IMR-90 (cell line): Measurements from ENCODE around the gene CSRP2. TPM values are rescaled to one million over a fixed set of nuclear protein-coding genes. Genes with fewer than 3 reads are reported as not detected.

Source experiments
- ATAC-seq: fragments of 200-7000 bp; cut with Tn5 transposase; 2 replicates; pipeline ENCODE4 v1.9.1; 2020; ENCODE audit warnings: low read depth, mild to moderate bottlenecking, moderate library complexity
- BruUV-seq: library from RNA; stranded (reverse); fragments of 400-500 nt; replicated peaks from 2 replicates; lab custom pipeline; 2021; lab: Mats Ljungman, UMichigan
- CTCF ChIA-PET: fragments of 300-600 bp; formaldehyde crosslinking; extraction: SDS; loops from one replicate; lab custom pipeline; 2021; ENCODE audit warnings: antibody characterized with exemption; lab: Yijun Ruan, JAX
- POLR2A ChIA-PET: fragments of 300-600 bp; sonication (Branson Sonifier 250); formaldehyde crosslinking; loops from one replicate; lab custom pipeline; 2022; ENCODE audit warnings: antibody characterized with exemption; ENCODE audit not compliant: unreplicated experiment; lab: Charles Lee
- DNase-seq: peaks from one replicate; pipeline ENCODE4 v3.0.0; 2013
- H2AFZ ChIP-seq: replicated peaks from 2 replicates; pipeline ENCODE3; 2013; ENCODE audit warnings: low read length, mild to moderate bottlenecking; ENCODE audit not compliant: poor library complexity
- H2AK5ac ChIP-seq: 2 replicates; pipeline ENCODE4 v1.6.1; 2013; ENCODE audit warnings: low read depth, low read length, inconsistent platforms
- H2AK9ac ChIP-seq: replicated peaks from 2 replicates; pipeline ENCODE3; 2013; ENCODE audit warnings: mild to moderate bottlenecking, low read depth, low read length, moderate library complexity; ENCODE audit not compliant: poor library complexity
- H2BK120ac ChIP-seq: 2 replicates; pipeline ENCODE4 v1.6.1; 2013; ENCODE audit warnings: low read depth, low read length, inconsistent platforms
- H2BK15ac ChIP-seq: 3 replicates; pipeline ENCODE4 v1.6.1; 2013; ENCODE audit warnings: low read depth, low read length, inconsistent platforms
- H2BK20ac ChIP-seq: 2 replicates; pipeline ENCODE4 v1.6.1; 2013; ENCODE audit warnings: low read depth, mild to moderate bottlenecking, inconsistent platforms, low read length, moderate library complexity
- H2BK5ac ChIP-seq: 2 replicates; pipeline ENCODE4 v1.6.1; 2013; ENCODE audit warnings: mild to moderate bottlenecking, low read depth, low read length, inconsistent platforms; ENCODE audit not compliant: poor library complexity, severe bottlenecking
- H3K14ac ChIP-seq: replicated peaks from 2 replicates; pipeline ENCODE4 v1.6.1; 2013; ENCODE audit warnings: low read depth, low read length, inconsistent platforms
- H3K18ac ChIP-seq: 2 replicates; pipeline ENCODE4 v1.6.1; 2013; ENCODE audit warnings: low read depth, low read length, control low read depth
- H3K23ac ChIP-seq: 2 replicates; pipeline ENCODE4 v1.6.1; 2013; ENCODE audit warnings: low read depth, low read length, inconsistent platforms
- H3K27ac ChIP-seq: 2 replicates; pipeline ENCODE4 v1.5.1; 2013; ENCODE audit warnings: mild to moderate bottlenecking, control low read depth, low read length; ENCODE audit not compliant: insufficient read depth
- H3K27me3 ChIP-seq: 2 replicates; pipeline ENCODE4 v1.6.1; 2013; ENCODE audit warnings: low read length; ENCODE audit not compliant: control insufficient read depth, insufficient read depth
- H3K36me3 ChIP-seq: 2 replicates; pipeline ENCODE4 v1.6.1; 2013; ENCODE audit warnings: low read length, mixed read lengths; ENCODE audit not compliant: control insufficient read depth, insufficient read depth
- H3K4ac ChIP-seq: 2 replicates; pipeline ENCODE4 v1.6.1; 2013; ENCODE audit warnings: low read depth, low read length, inconsistent platforms
- H3K4me1 ChIP-seq: 2 replicates; pipeline ENCODE4 v1.6.1; 2013; ENCODE audit warnings: low read length, mixed read lengths; ENCODE audit not compliant: control insufficient read depth, insufficient read depth
- H3K4me2 ChIP-seq: 2 replicates; pipeline ENCODE4 v1.6.1; 2013; ENCODE audit warnings: low read depth, mild to moderate bottlenecking, control low read depth, low read length, moderate library complexity
- H3K4me3 ChIP-seq: 2 replicates; pipeline ENCODE4 v1.5.1; 2013; ENCODE audit warnings: low read depth, mild to moderate bottlenecking, control low read depth, low read length, moderate library complexity; ENCODE audit not compliant: insufficient read depth
- H3K56ac ChIP-seq: 2 replicates; pipeline ENCODE4 v1.6.1; 2013; ENCODE audit warnings: low read length, inconsistent platforms; ENCODE audit not compliant: insufficient read depth; ENCODE audit errors: extremely low read depth
- H3K79me1 ChIP-seq, 2 experiments: 2 replicates each; pipeline ENCODE4 v1.6.1; 2013; ENCODE audit warnings: low read length in 2 of 2, inconsistent platforms in 1 of 2, low read depth in 1 of 2
- H3K9ac ChIP-seq: 2 replicates; pipeline ENCODE4 v1.6.1; 2013; ENCODE audit warnings: low read depth, low read length, control low read depth
- H3K9me1 ChIP-seq: 2 replicates; pipeline ENCODE4 v1.6.1; 2013; ENCODE audit warnings: low read length, inconsistent platforms; ENCODE audit not compliant: insufficient read depth
- H3K9me3 ChIP-seq: 2 replicates; pipeline ENCODE4 v1.6.1; 2013; ENCODE audit warnings: low read length; ENCODE audit not compliant: control insufficient read depth, insufficient read depth
- H4K20me1 ChIP-seq: 2 replicates; pipeline ENCODE4 v1.6.1; 2013; ENCODE audit warnings: low read length, inconsistent platforms; ENCODE audit not compliant: insufficient read depth
- H4K5ac ChIP-seq: 2 replicates; pipeline ENCODE4 v1.6.1; 2013; ENCODE audit warnings: mild to moderate bottlenecking, low read depth, low read length, control low read depth
- H4K8ac ChIP-seq, 2 experiments: 2 replicates each; pipeline ENCODE4 v1.6.1; 2013; ENCODE audit warnings: low read depth in 2 of 2, low read length in 2 of 2, control low read depth in 1 of 2, inconsistent platforms in 1 of 2
- H4K91ac ChIP-seq: 2 replicates; pipeline ENCODE4 v1.6.1; 2013; ENCODE audit warnings: low read depth, low read length, inconsistent platforms; ENCODE audit not compliant: insufficient read depth
- MAFK ChIP-seq: IDR thresholded peaks from 2 replicates; pipeline ENCODE4 v1.6.1; 2012; ENCODE audit warnings: low read depth, low read length, improper control_type of control experiment
- RAD21 ChIP-seq: IDR thresholded peaks from 2 replicates; pipeline ENCODE4 v1.6.1; 2012; ENCODE audit warnings: low read length, improper control_type of control experiment
- SMC3 ChIP-seq: fragments of 150-350 bp; IDR thresholded peaks from 2 replicates; pipeline ENCODE4 v1.6.1; 2016; ENCODE audit warnings: low read depth, mild to moderate bottlenecking, antibody characterized with exemption, low read length, moderate library complexity
- WGBS, 2 experiments: methylation state at CpG; one replicate each; pipeline versions ENCODE4 v1.1.5 to v1.1.7; 2013; ENCODE audit warnings: missing lambda C conversion rate in 2 of 2; ENCODE audit not compliant: insufficient read length in 1 of 2; ENCODE audit errors: extremely low coverage in 2 of 2; 5-methylcytosine and 5-hydroxymethylcytosine counted together
- dilution Hi-C: fragments of 300-500 bp; cut with HindIII; formaldehyde crosslinking; loops from one replicate; pipeline ENCODE4 v1.14.3; 2018; ENCODE audit warnings: low sequenced_read_pairs; ENCODE audit not compliant: unreplicated experiment
- in situ Hi-C: fragments of 300-500 bp; cut with MboI; formaldehyde crosslinking; loops from 3 replicates; pipeline ENCODE4 v1.14.3; 2019; ENCODE audit warnings: low sequenced_read_pairs, inconsistent platforms, mixed read lengths
- intact Hi-C: fragments of 100-400 bp; cut with micrococcal nuclease; formaldehyde crosslinking; loops from 2 replicates; pipeline ENCODE4 v1.10.0; 2022
- polyA plus RNA-seq, 3 experiments: library from polyadenylated mRNA; depleted of rRNA; stranded (reverse); fragments of >200 nt; gene quantifications; 2 replicates each; pipeline ENCODE4 v1.2.3, GENCODE V29; 2012; ENCODE audit warnings: low replicate concordance in 1 of 3
- total RNA-seq: library from RNA; depleted of rRNA; stranded (reverse); fragments of >200 nt; gene quantifications from 2 replicates; pipeline ENCODE4 v1.2.3, GENCODE V29; 2012

The CSRP2 gene
- total and polyA plus RNA-seq, 2 of the 4 experiments (the other 2 are of a cell fraction), result 156 to 179 TPM

DNA sequence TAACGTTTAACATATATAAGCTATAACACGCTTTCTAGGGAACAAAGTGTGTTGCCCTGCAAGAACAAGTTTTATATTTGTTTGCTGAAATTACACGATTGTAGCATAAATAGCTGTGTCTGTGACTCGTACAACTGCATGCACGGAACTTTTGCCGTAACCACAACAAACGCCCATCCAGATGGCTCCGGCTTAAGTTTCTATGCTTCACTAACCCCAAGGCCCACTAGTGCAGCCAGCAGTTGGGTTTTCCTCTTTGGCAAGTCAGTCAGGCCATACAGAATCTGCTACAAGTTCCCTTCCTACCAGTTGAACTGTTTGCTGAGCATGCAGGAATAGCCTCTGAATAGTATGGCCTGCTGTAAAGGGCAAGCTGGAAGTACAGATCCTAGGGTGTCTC lies 12.1 kb downstream of the CSRP2 start:
- ChIA-PET POLR2A (interaction anchor here (1.9 kb wide), 1 partner anchor 12 kb away, joined by 6 read pairs; the partner anchor contains the start of gene CSRP2), CTCF (interaction anchor here (0.6 to 1.0 kb wide), 2 partner anchors 11 to 104 kb away, joined by 3 read pairs; no protein-coding TSS in a partner anchor)
- in situ Hi-C loops (no loop called here), intact Hi-C loops (no loop called here), dilution Hi-C loops (no loop called here)
- peaks cover 31 to 70% of the 10 kb centered on the region in 2 experiments for H3K79me1 ChIP-seq
- H3K23ac ChIP-seq, result peak overlapping the region; percentile 78; the same call in 1 of the 2 replicates
- BruUV-seq, result no TSS peak
- peak overlapping the region in 1 of 2 experiments; percentile 57; a peak in 2 of 4 replicates for H4K8ac ChIP-seq
- H3K4me3 ChIP-seq, result no peak overlapping the region
- H2BK15ac ChIP-seq, result no peak overlapping the region
- H3K9me3 ChIP-seq, result no peaks in the 10 kb centered on the region
- H4K5ac ChIP-seq, result no peak overlapping the region
- H2BK20ac ChIP-seq, result peak overlapping the region; percentile 16; the same call in 1 of the 2 replicates
- H3K4me2 ChIP-seq, result no peak overlapping the region
- H2AFZ ChIP-seq, result no peak overlapping the region
- H3K56ac ChIP-seq, result peak overlapping the region; percentile 19; the same call in 1 of the 2 replicates
- peak overlapping the region; percentile 45 for H3K4ac ChIP-seq
- TF ChIP-seq SMC3, result no peak
- peak; percentile 31; the same call in 1 of the 2 replicates for TF ChIP-seq MAFK
- TF ChIP-seq RAD21, result no peak
- peaks cover 17% of the 10 kb centered on the region for H3K4me1 ChIP-seq
- peaks cover 15% of the 10 kb centered on the region for H4K20me1 ChIP-seq
- H3K9ac ChIP-seq, result no peak overlapping the region
- H2AK9ac ChIP-seq, result no peak overlapping the region
- DNase-seq, result peak; percentile 77
- H4K91ac ChIP-seq, result no peak overlapping the region; the same call in 1 of the 2 replicates
- no peak overlapping the region for H3K18ac ChIP-seq
- H2AK5ac ChIP-seq, result 0 out of 2 replicates have a peak overlapping the region, but pooled peaks have one; percentile 0
- peak overlapping the region; percentile 35; the same call in 1 of the 2 replicates for H3K27ac ChIP-seq
- no peaks in the 10 kb centered on the region for H3K27me3 ChIP-seq
- no peak for ATAC-seq
- 56% methylated on average over 2 of the region's 8 CpGs; no CpG with 5 or more reads in 1 of the 2 experiments for WGBS, 2 experiments
- H3K36me3 ChIP-seq, result peaks cover 9% of the 10 kb centered on the region
- H2BK120ac ChIP-seq, result 0 out of 2 replicates have a peak overlapping the region, but pooled peaks have one; percentile 17
- H2BK5ac ChIP-seq, result peak overlapping the region; percentile 24
- peaks cover 15% of the 10 kb centered on the region; the same call in 1 of the 2 replicates for H3K9me1 ChIP-seq
- peak overlapping the region; percentile 85 for H3K14ac ChIP-seq
